ENCODE data around the gene DIRAS1.
A peak's percentile ranks its signal among the peaks of the same experiment; 100 is the strongest.
"Not testable (repeated sequence)": the region's sequence is repeated elsewhere in the genome, so short reads cannot be mapped to it uniquely, and the experiment has no call there.

Gene DIRAS1

GRCh38 chr19:2711172-2711874 lies 9.8 kb downstream of the DIRAS1 start:
- DNase-seq (ENCODE audit: low read depth in 2 of 2), result no peak

- no peak for DNase-seq (ENCODE audit: low read depth in 2 of 2)
These were observed 14.9 kb downstream of the DIRAS1 start for GRCh38 chr19:2706251-2706650.

GRCh38 chr19:2703691-2704216 lies 17.4 kb downstream of the DIRAS1 start:
- no peak for DNase-seq (ENCODE audit: low read depth in 2 of 2)

GRCh38 chr19:2703077-2703437 lies 18.1 kb downstream of the DIRAS1 start:
- no peak for DNase-seq (ENCODE audit: low read depth in 2 of 2)

GRCh38 chr19:2702170-2703076 lies 18.7 kb downstream of the DIRAS1 start, which contains the start of gene GNG7:
Gene GNG7 (minus strand): TSS chr19:2702694. CDS start chr19:2520688, 182,006 bp downstream.
- peak; percentile 90 to 98 for DNase-seq (ENCODE audit: low read depth in 2 of 2)

- no peak for DNase-seq (ENCODE audit: low read depth in 2 of 2)
These were observed 19.6 kb downstream of the DIRAS1 start for GRCh38 chr19:2701361-2702169.

GRCh38 chr19:2700660-2701360 lies 20.4 kb downstream of the DIRAS1 start:
- no peak for DNase-seq (ENCODE audit: low read depth in 2 of 2)

GRCh38 chr19:2699413-2700140 lies 21.6 kb downstream of the DIRAS1 start:
- no peak for DNase-seq (ENCODE audit: low read depth in 2 of 2)

- DNase-seq (ENCODE audit: low read depth in 2 of 2), result no peak
These were observed 27.0 kb downstream of the DIRAS1 start for GRCh38 chr19:2694196-2694595.

- no peak for DNase-seq (ENCODE audit: low read depth in 2 of 2)
These were observed 27.5 kb downstream of the DIRAS1 start for GRCh38 chr19:2693492-2694160.

GRCh38 chr19:2691951-2692350 lies 29.2 kb downstream of the DIRAS1 start:
- no peak for DNase-seq (ENCODE audit: low read depth in 2 of 2)

- DNase-seq (ENCODE audit: low read depth in 2 of 2), result no peak
These were observed 30.3 kb downstream of the DIRAS1 start for GRCh38 chr19:2690856-2691255.

- DNase-seq (ENCODE audit: low read depth in 2 of 2), result no peak
These were observed 34.8 kb downstream of the DIRAS1 start for GRCh38 chr19:2686360-2686759.

GRCh38 chr19:2685204-2685704 lies 35.9 kb downstream of the DIRAS1 start:
- no peak for DNase-seq (ENCODE audit: low read depth in 2 of 2)

- no peak for DNase-seq (ENCODE audit: low read depth in 2 of 2)
These were observed 37.7 kb downstream of the DIRAS1 start for GRCh38 chr19:2683430-2684003.

GRCh38 chr19:2680808-2681207 lies 40.4 kb downstream of the DIRAS1 start:
- DNase-seq (ENCODE audit: low read depth in 2 of 2), result no peak

GRCh38 chr19:2679439-2679838 lies 41.7 kb downstream of the DIRAS1 start:
- DNase-seq (ENCODE audit: low read depth in 2 of 2), result no peak

- DNase-seq (ENCODE audit: low read depth in 2 of 2), result not testable (repeated sequence)
These were observed 42.2 kb downstream of the DIRAS1 start for GRCh38 chr19:2678948-2679347.

- no peak for DNase-seq (ENCODE audit: low read depth in 2 of 2)
These were observed 43.0 kb downstream of the DIRAS1 start for GRCh38 chr19:2678044-2678671.

Data from stimulated activated CD4-positive, alpha-beta T cell treated with anti-CD3 and anti-CD28 coated beads, Interleukin-15, amount 100 ng/mL, for 48 hours (primary cell).